HG02981 (cell line): ENCODE results near the gene STAMBP.
"Not testable (repeated sequence)": the region's sequence is repeated elsewhere in the genome, so short reads cannot be mapped to it uniquely, and the experiment has no call there.

Experiments
- ATAC-seq: cut with Tn5 transposase; IDR thresholded peaks from one replicate; pipeline ENCODE4 v1.9.1; 2021; ENCODE audit warnings: mild to moderate bottlenecking, moderate library complexity; ENCODE audit not compliant: unreplicated experiment

STAMBP gene

GRCh38 chr2:73885406-73885805 is 56.6 kb downstream of the STAMBP start:
- no peak for ATAC-seq

- ATAC-seq, result no peak
Measured at GRCh38 chr2:73886357-73886756, 57.6 kb downstream of the STAMBP start.

GRCh38 chr2:73887596-73888353 is 59.0 kb downstream of the STAMBP start:
- not testable (repeated sequence) for ATAC-seq

GRCh38 chr2:73888388-73888787 is 59.6 kb downstream of the STAMBP start:
- ATAC-seq, result no peak

- ATAC-seq, result no peak
Measured at GRCh38 chr2:73889206-73889605, 60.4 kb downstream of the STAMBP start.

GRCh38 chr2:73890301-73891092 is 61.7 kb downstream of the STAMBP start:
- ATAC-seq, result no peak

- no peak for ATAC-seq
Measured at GRCh38 chr2:73891276-73891901, 62.6 kb downstream of the STAMBP start.

- ATAC-seq, result no peak
Measured at GRCh38 chr2:73892631-73893329, 64.0 kb downstream of the STAMBP start, which contains the start of gene ACTG2. Gene ACTG2 (plus strand): TSS chr2:73893008. CDS start chr2:73901312, 8,304 bp downstream.

- no peak for ATAC-seq
Measured at GRCh38 chr2:73893764-73894474, 65.2 kb downstream of the STAMBP start.

- ATAC-seq, result no peak
Measured at GRCh38 chr2:73894475-73894850, 65.7 kb downstream of the STAMBP start.

GRCh38 chr2:73894877-73895276 is 66.1 kb downstream of the STAMBP start:
- no peak for ATAC-seq

- no peak for ATAC-seq
Measured at GRCh38 chr2:73895473-73895872, 66.7 kb downstream of the STAMBP start.

- ATAC-seq, result peak; percentile 62
Measured at GRCh38 chr2:73896362-73897239, 67.8 kb downstream of the STAMBP start.

- ATAC-seq, result no peak
Measured at GRCh38 chr2:73897240-73897583, 68.5 kb downstream of the STAMBP start.

GRCh38 chr2:73897934-73898333 is 69.2 kb downstream of the STAMBP start:
- ATAC-seq, result no peak

GRCh38 chr2:73899801-73900336 is 71.1 kb downstream of the STAMBP start:
- ATAC-seq, result no peak

- ATAC-seq, result no peak
Measured at GRCh38 chr2:73901143-73901542, 72.4 kb downstream of the STAMBP start.

- no peak for ATAC-seq
Measured at GRCh38 chr2:73902284-73902683, 73.5 kb downstream of the STAMBP start.

- no peak for ATAC-seq
Measured at GRCh38 chr2:73903313-73903712, 74.6 kb downstream of the STAMBP start.
